GM12891 (cell line): Measurements from ENCODE around the gene KRTAP20-1.

Source experiments
- POLR2A ChIP-seq: IDR thresholded peaks from 2 replicates; pipeline ENCODE4 v1.6.1; 2011; ENCODE audit warnings: low read depth, low read length, control low read depth
- POLR2AphosphoS5 ChIP-seq: IDR thresholded peaks from 2 replicates; pipeline ENCODE4 v1.6.1; 2011; ENCODE audit warnings: low read depth, low read length, control low read depth
- TAF1 ChIP-seq: IDR thresholded peaks from 2 replicates; pipeline ENCODE4 v1.6.1; 2011; ENCODE audit warnings: low read depth, low read length, control low read depth

GRCh38 chr21:30600787-30601186, 15.4 kb upstream of the KRTAP20-1 start, which contains the start of gene KRTAP22-1:
- TF ChIP-seq POLR2AphosphoS5 (no peak), POLR2A (no peak), TAF1 (no peak)
